ENCODE data around the gene PITPNM3.

DNA sequence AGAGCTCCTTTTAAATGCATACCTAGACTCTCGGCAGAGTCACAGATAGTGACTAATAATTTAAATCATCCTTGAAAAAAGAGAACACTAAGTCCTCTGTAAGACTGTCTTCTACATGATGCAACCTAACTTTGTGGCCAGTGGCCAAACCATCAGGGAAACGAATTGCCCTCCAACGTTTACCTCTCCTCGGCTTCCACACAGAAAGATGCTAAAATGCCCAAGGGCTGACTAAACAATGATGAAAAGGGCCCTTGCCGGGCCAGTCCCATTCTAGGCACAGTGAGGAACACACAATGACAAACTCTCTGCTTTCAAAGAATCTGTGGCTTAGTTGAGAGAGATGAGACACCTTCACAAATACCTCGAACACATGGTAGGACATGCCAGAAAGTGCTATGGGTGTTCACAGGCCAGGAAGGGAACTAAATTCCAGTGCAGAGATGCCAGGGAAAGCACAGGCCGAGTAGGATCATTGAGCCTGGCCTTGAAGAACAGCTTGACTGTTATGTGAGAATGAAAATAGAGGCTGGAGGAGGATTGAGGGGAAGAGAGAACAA is 35.3 kb upstream of the PITPNM3 start:
- TF ChIP-seq EZH2 (IDR thresholded peaks at IDR 0.05; ENCODE audit: low read depth, low read length, severe bottlenecking) (no peak), EP300 (IDR thresholded peaks at IDR 0.05; ENCODE audit: borderline replicate concordance in 1 of 2, low read depth in 2 of 2, low read length in 2 of 2) (no peak), GTF2F1 (IDR thresholded peaks at IDR 0.05; ENCODE audit: borderline replicate concordance, low read depth, low read length) (no peak), POLR2A (IDR thresholded peaks at IDR 0.05; ENCODE audit: control extremely low read depth in 1 of 2, low read depth in 2 of 2, low read length in 2 of 2) (no peak), MAFK (IDR thresholded peaks at IDR 0.05; ENCODE audit: low read depth, low read length) (no peak), ASH2L (IDR thresholded peaks at IDR 0.05; ENCODE audit: low read length) (no peak)
- TF ChIP-seq, protein P1, sequence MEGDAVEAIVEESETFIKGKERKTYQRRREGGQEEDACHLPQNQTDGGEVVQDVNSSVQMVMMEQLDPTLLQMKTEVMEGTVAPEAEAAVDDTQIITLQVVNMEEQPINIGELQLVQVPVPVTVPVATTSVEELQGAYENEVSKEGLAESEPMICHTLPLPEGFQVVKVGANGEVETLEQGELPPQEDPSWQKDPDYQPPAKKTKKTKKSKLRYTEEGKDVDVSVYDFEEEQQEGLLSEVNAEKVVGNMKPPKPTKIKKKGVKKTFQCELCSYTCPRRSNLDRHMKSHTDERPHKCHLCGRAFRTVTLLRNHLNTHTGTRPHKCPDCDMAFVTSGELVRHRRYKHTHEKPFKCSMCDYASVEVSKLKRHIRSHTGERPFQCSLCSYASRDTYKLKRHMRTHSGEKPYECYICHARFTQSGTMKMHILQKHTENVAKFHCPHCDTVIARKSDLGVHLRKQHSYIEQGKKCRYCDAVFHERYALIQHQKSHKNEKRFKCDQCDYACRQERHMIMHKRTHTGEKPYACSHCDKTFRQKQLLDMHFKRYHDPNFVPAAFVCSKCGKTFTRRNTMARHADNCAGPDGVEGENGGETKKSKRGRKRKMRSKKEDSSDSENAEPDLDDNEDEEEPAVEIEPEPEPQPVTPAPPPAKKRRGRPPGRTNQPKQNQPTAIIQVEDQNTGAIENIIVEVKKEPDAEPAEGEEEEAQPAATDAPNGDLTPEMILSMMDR (IDR thresholded peaks at IDR 0.05; ENCODE audit: control extremely low read depth in 1 of 3, insufficient read depth in 1 of 3, low read depth in 1 of 3, low read length in 3 of 3) = no peak
- TF ChIP-seq, protein P2, sequence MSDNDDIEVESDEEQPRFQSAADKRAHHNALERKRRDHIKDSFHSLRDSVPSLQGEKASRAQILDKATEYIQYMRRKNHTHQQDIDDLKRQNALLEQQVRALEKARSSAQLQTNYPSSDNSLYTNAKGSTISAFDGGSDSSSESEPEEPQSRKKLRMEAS (IDR thresholded peaks at IDR 0.05) = no peak
- TF ChIP-seq, protein P3, sequence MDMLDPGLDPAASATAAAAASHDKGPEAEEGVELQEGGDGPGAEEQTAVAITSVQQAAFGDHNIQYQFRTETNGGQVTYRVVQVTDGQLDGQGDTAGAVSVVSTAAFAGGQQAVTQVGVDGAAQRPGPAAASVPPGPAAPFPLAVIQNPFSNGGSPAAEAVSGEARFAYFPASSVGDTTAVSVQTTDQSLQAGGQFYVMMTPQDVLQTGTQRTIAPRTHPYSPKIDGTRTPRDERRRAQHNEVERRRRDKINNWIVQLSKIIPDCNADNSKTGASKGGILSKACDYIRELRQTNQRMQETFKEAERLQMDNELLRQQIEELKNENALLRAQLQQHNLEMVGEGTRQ (IDR thresholded peaks at IDR 0.05; ENCODE audit: low read length) = no peak
